ENCODE results near the gene AVP.

DNA sequence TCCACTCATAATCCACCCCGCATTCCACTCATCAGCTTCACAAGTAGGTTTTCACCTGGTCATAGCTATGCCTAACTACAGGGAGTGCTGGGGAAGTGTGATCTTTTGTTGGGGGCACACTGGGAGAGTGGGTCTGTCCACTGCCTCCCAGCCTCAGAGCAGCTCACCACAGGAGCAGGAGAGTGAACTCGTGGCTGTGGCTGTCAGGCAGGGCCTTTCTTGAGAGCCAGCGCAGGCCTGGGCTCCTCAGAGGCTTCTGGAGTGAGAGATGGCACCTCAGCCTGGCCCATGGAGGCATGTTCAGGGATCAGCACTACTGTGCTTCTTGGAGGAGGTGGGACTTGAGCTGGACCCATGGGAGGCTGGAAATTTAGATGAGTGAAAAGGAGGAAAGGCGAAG, 45.1 kb downstream of the AVP start:
- no peak for TF ChIP-seq BHLHE40 (IDR thresholded peaks at IDR 0.05; ENCODE audit: borderline replicate concordance)
- no peak for TF ChIP-seq CTBP1 (IDR thresholded peaks at IDR 0.05; ENCODE audit: borderline replicate concordance)
- no peak for TF ChIP-seq ZNF384 (IDR thresholded peaks at IDR 0.05)
- TF ChIP-seq SUZ12 (IDR thresholded peaks at IDR 0.05) = no peak
- no peak for TF ChIP-seq FOXK2 (IDR thresholded peaks at IDR 0.05)

Measured in HEK293T (cell line).